GM04504 (cell line): ENCODE measurements around the gene P3R3URF.

Source experiments
- DNase-seq: peaks from one replicate; pipeline ENCODE4 v3.0.0-alpha.2; 2012; ENCODE audit warnings: low read depth

The P3R3URF gene

DNA sequence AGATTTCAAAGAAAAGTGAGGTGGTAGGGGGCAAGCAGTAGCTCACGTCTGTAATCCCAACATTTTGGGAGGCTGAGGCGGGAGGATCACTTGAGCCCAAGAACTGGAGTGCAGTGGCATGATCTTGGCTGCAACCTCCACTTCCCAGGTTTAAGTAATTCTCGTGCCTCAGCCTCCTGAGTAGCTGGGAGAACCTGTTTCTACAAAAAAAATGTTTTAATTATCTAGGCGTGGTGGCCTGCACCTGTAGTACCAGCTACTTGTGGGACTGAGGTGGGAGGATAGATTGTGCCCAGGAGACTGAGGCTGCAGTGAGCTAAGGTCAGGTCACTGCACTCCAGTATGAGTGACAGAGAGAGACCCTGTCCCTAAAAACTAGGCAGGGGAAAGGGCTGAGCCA lies 4.0 kb downstream of the P3R3URF start:
- no peak for DNase-seq

DNA sequence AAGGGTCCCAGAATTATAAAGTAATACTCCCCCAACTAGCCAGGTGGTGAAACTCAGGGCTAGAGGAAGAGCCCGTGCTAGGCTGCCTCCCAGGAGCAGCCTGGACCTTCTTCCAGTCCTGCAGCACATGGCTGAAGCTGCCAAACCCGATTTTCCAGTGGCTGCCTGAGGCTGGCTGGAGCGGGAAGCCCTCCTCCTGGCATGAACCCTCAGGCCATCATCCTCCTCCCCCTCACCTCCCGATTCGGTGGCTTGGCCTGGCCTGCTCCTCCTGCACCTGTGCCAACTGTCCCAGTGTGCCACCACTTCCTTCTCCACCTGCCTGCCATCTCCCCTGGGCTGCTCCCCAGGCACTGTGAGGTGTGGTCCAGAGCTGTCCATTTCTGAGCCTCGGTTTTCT lies 4.4 kb downstream of the P3R3URF start:
- DNase-seq = no peak

DNA sequence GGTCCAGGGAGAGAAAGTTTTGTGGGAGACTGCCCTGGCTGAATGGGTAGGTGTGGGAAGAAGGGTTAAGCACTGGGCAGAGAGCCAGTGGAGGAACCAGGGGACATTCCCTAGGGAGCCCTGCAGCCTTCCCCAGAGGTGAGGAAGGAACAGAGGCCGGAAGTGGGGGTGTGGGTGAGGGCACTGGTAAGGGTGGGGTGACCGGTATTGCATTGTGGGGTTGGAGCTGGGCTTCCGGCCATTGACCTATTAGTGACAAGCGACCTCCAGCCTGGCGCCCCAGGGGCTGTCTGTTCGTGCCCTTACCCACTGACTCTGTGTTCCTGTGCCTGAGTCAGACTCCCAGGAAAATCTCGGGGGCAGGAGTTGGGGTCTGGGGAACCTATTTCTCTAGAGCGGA lies 4.9 kb downstream of the P3R3URF start:
- DNase-seq = no peak

DNA sequence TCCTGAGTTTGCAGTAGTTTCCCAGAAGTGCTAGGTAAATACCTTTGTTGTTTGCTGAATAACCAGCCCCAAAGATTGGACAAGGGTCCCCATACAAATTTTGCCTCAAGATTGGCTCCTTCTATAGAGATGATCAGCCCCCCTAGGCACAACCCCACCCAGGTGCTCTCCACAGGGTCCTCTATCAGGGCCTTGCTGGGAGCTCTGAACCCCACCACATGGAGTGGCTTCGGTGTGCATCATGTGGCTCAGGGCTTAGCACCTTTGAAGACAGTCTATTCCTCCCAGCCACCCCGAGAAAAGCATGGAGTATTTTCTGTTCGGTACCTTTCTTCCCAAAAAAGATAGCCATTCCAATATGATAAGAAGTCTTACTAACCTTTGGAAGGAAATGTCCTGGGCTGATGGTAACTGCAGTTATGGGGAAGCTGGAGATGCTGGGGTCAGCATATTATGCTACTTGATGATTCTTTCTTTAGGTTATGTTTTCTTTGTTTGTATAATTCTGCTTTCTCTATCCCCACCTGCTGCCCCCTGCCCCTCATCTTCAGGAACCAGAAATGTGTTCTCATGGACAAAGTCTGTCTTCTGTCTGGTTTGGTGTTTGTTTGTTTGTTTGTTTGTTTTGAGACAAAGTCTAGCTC lies 6.4 kb downstream of the P3R3URF start:
- DNase-seq = no peak

- DNase-seq = no peak
Observed at GRCh38 chr1:46168477-46168876, 7.8 kb downstream of the P3R3URF start.

GRCh38 chr1:46166521-46167462 lies 9.5 kb downstream of the P3R3URF start:
- no peak for DNase-seq

GRCh38 chr1:46160212-46160611 lies 16.1 kb downstream of the P3R3URF start:
- no peak for DNase-seq

GRCh38 chr1:46159516-46159915 lies 16.8 kb downstream of the P3R3URF start:
- DNase-seq = no peak

GRCh38 chr1:46158312-46159281 lies 17.7 kb downstream of the P3R3URF start:
- no peak for DNase-seq

DNA sequence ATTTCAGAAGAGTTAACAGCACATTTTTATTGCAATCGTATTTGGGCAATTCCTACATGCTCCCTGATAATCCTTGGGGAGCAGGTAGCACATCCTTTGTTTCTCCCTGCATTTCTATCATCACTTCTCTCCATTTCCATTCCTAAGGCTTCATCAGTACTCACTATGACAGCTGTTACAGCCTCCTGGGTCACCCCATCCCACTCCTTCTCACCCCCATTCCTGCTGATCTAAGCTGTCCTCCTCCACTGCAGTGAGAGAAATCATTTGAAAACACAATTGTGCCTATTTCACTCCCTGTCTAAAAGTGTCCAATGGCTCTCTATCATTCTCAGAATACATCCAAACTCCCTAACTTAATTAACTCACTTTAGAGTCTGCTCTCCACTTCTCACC lies 18.4 kb downstream of the P3R3URF start:
- no peak for DNase-seq

DNA sequence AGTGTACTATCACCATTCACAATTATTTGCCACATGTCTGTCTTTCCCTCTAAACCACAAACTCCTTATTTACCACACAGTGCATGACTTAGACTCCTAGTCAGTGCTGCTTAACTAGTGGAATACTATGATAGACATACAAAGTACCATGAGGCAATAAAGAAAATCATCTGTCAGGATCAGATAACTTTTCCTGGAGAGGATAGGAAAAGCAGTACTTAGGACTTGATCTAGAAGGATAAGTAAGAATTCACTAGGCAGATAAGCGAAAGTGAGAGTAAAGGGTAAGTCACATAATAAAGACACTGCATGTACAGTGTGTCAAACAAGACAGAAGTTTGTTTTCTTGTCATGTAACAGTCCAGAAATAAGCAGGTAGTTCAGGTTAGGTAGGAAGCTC lies 22.6 kb downstream of the P3R3URF start:
- no peak for DNase-seq

DNA sequence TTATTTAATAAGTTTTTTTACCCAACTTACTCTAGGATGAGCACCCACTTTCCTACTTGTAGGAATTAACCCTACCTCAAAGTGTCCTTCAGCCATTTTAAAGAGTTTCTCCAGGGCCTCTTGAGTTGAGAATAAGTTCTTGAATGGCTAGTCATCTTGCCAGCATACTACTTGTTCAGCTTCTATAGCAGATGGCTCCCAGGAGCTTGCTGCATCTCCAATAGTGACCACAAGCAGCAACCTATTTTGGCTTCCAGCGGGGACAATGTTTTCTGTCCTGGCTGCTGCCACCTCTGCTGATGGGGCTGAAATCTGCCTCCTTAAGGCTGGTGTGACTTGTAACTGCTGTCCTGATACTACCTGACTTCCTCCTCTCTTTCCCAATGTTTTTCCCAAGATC lies 23.1 kb downstream of the P3R3URF start:
- no peak for DNase-seq

DNA sequence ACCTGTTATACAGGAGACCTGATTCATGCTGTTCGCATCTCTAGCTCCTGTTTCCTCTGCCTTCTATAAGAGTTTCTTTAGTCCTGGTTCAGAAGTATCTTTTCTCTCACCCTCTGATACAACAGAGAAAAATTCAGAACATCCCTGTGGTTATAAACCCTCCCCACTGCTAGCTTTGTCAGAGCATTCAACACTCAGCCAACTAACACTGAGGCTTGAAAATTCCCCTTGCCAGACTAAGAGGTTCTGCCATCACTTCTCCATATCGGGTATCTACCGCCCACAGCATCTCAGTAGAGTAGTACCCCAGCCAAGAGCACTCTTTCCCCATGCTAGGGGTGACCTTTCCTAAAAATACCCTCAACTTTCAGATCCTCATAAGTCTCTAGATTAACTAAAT lies 24.3 kb downstream of the P3R3URF start:
- DNase-seq = no peak

DNA sequence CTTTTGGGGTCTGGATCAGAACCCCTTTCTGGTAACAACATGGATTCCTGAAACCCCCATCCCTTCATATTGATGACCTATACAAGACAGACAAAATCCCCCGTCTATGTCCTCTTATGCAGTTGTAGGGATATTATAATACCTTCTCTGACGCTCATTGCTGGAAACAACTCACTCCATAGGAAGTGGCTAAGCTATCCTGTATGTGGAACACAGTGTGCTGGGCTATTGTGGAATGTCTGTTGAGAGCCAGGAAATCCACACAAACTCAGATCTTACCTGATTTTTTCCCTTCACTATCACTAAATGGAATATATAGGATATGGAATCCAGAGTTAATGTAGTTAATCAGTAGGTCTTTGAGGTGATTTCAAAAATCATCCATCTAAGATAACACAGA lies 26.2 kb downstream of the P3R3URF start:
- DNase-seq = no peak

GRCh38 chr1:46148318-46148717 lies 28.0 kb downstream of the P3R3URF start:
- DNase-seq = no peak

DNA sequence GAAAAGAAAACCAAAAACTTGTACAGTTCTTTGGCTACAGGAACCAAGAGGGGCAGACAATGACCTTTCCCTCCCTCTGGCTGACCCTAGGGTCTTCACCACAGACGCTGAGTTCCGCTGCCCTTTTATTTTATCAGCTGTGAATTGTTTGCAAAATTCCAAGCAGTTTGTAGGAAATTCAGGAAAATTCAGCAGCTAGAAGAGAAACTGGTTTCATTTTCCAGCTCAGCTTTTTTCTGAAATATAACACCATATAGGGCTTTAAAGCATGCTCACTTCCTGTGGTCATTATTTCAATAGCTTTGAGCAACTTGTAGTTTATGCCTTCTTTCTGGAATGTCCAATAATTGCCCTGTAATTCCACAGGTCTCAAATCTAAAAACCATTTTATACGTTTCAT lies 38.4 kb downstream of the P3R3URF start:
- no peak for DNase-seq

DNA sequence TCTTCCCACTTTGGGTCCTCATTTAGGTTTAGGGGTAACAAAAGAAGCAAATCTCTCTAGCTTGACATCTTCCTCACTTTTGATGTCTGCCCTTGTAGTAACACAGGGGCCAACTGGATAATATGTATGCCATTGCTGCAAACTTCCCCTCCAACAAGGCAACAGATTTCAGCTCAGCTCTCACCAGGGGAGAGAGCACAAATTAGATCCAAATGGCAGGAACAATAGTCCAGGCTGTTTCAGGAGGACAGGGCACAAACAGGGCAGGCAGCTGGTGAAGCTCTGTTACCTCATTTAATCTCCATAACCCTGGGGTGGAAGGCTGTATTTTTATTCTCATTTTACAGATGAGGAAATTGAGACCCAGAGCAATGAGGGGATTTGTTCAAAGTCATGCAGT lies 39.6 kb downstream of the P3R3URF start:
- DNase-seq = no peak

- no peak for DNase-seq
Observed at GRCh38 chr1:46134660-46135331, 41.5 kb downstream of the P3R3URF start.

GRCh38 chr1:46133781-46134350 lies 42.4 kb downstream of the P3R3URF start:
- DNase-seq = no peak

DNA sequence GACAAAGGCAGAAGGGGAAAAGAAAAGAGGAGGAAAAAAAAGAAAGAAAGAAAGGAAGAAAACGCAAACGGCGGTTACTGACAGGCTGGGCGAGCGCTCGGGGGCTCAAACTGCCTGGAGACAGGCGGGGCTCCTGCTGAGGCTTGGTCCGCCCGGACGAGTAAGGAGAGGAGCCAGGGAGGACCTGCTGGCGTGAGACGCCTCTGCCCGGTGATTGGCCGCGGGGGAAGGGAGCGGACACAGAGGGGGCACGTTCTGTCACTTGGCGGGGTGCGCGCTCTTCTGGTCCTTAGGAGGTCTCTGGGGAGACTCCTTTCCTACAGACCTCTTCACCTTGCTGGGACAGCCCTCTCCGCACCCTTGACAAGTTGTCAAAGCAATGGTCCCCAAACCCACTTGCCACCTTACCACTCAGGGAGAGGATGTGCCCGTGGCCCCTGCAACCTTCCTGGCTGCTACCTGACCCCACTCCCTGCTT lies 43.1 kb downstream of the P3R3URF start:
- no peak for DNase-seq

GRCh38 chr1:46132529-46133180 lies 43.6 kb downstream of the P3R3URF start, which contains the start of gene PIK3R3:
PIK3R3 (minus strand) TSS chr1:46132629; CDS start chr1:46131952, 677 bp downstream.
- DNase-seq = peak; percentile 98
